ENCODE data around the gene CPT1B.

GRCh38 chr22:50553310-50553709, 24.9 kb downstream of the CPT1B start:
- TF ChIP-seq POLR2A (IDR thresholded peaks at IDR 0.05), result no peak
- no peak for TF ChIP-seq CTCF (IDR thresholded peaks at IDR 0.05)
- no peak for TF ChIP-seq EP300 (IDR thresholded peaks at IDR 0.05)
